Measurements from ENCODE around the gene TBC1D8.

GRCh38 chr2:101063352-101064124 is 87.6 kb downstream of the TBC1D8 start:
- no peak for TF ChIP-seq POLR2AphosphoS5 (IDR thresholded peaks at IDR 0.05; ENCODE audit: borderline replicate concordance, low read depth, low read length)
- no peak for TF ChIP-seq EZH2 (IDR thresholded peaks at IDR 0.05)
- TF ChIP-seq FOXP2 (optimal IDR thresholded peaks at IDR 0.05; ENCODE audit: control extremely low read depth, extremely low read length, insufficient read depth), result no peak
